HepG2 (cell line): ENCODE measurements around the gene FAP. TPM values are rescaled to one million over a fixed set of nuclear protein-coding genes. Genes with fewer than 3 reads are reported as not detected.

ENCODE experiments used
- ATAC-seq: fragments of 200-7000 bp; cut with Tn5 transposase; 3 replicates; pipeline ENCODE4 v1.9.1; 2020; ENCODE audit warnings: mild to moderate bottlenecking, moderate library complexity
- BruUV-seq: library from RNA; stranded (reverse); fragments of 400-500 nt; replicated peaks from 2 replicates; lab custom pipeline; 2021; lab: Mats Ljungman, UMichigan
- CTCF ChIA-PET: fragments of 300-600 bp; formaldehyde crosslinking; extraction: SDS; loops from one replicate; lab custom pipeline; 2021; ENCODE audit warnings: low total read pairs, inconsistent platforms, low intra/inter-chr PET ratio; lab: Yijun Ruan, JAX
- POLR2A ChIA-PET: fragments of 350-600 bp; sonication (Branson Sonifier 250); formaldehyde crosslinking; loops from one replicate; lab custom pipeline; 2020; ENCODE audit warnings: antibody characterized with exemption, inconsistent platforms; lab: Yijun Ruan, JAX
- DNase-seq: peaks from one replicate; pipeline ENCODE4 v3.0.0-alpha.2; 2015; ENCODE audit warnings: low spot score
- FAIRE-seq: peaks from 3 replicates; lab custom pipeline; 2011; peaks lifted over from hg19 to GRCh38; lab: Jason Lieb, UNC
- H2AFZ ChIP-seq: one replicate; pipeline ENCODE4 v1.6.1; 2011; ENCODE audit warnings: low read length, inconsistent platforms
- H3K27ac ChIP-seq: fragments of 300-600 bp; 3 replicates; pipeline ENCODE4 v1.8.0; 2011; ENCODE audit warnings: mixed run types, mild to moderate bottlenecking, mixed read lengths, low read length, inconsistent platforms; ENCODE audit not compliant: insufficient read depth; ENCODE audit errors: extremely low read length
- H3K27me3 ChIP-seq, 2 experiments: fragments of 200-600 bp in 1 of 2; 2 replicates in 1 of 2; 3 replicates in 1 of 2; pipeline versions ENCODE4 v1.6.0 to v1.8.0; 2011; ENCODE audit warnings: low read length in 2 of 2, mild to moderate bottlenecking in 2 of 2, moderate library complexity in 2 of 2, inconsistent platforms in 1 of 2; ENCODE audit not compliant: insufficient read depth in 2 of 2, control insufficient read depth in 1 of 2
- H3K36me3 ChIP-seq, 2 experiments: fragments of 200-600 bp in 1 of 2; replicated peaks in 1 of 2; 2 replicates in 1 of 2; 3 replicates in 1 of 2; pipeline versions ENCODE4 v1.5.1 to v1.8.0; 2011; ENCODE audit warnings: low read length in 2 of 2, inconsistent platforms in 1 of 2; ENCODE audit not compliant: insufficient read depth in 2 of 2, control insufficient read depth in 1 of 2
- H3K4me1 ChIP-seq: 2 replicates; pipeline ENCODE4 v1.5.1; 2012; ENCODE audit warnings: low read length, inconsistent platforms; ENCODE audit not compliant: insufficient read depth
- H3K4me2 ChIP-seq: 2 replicates; pipeline ENCODE4 v1.6.0; 2011; ENCODE audit warnings: low read depth, low read length, inconsistent platforms
- H3K4me3 ChIP-seq, 3 experiments: fragments of 200-600 bp in 1 of 3; sonication (generic), shearing (Covaris generic) in 1 of 3; replicated peaks in 1 of 3; 2 replicates each; pipeline ENCODE4 v1.5.1; 2011 to 2016; ENCODE audit warnings: low read length in 3 of 3, inconsistent platforms in 2 of 3, low read depth in 2 of 3, mild to moderate bottlenecking in 2 of 3, control low read depth in 1 of 3, mixed read lengths in 1 of 3; ENCODE audit not compliant: insufficient read depth in 1 of 3
- H3K79me2 ChIP-seq: one replicate; pipeline ENCODE4 v1.6.1; 2011; ENCODE audit warnings: low read length, inconsistent platforms; ENCODE audit not compliant: insufficient read depth
- H3K9ac ChIP-seq: 2 replicates; pipeline ENCODE4 v1.6.0; 2011; ENCODE audit warnings: mild to moderate bottlenecking, low read depth, low read length, inconsistent platforms; ENCODE audit not compliant: insufficient read depth
- H3K9me3 ChIP-seq: 2 replicates; pipeline ENCODE4 v1.5.1; 2012; ENCODE audit warnings: mild to moderate bottlenecking, low read length
- H4K20me1 ChIP-seq: 2 replicates; pipeline ENCODE4 v1.6.0; 2011; ENCODE audit warnings: inconsistent platforms, mild to moderate bottlenecking, low read length, moderate library complexity; ENCODE audit not compliant: insufficient read depth
- E2F5 ChIP-seq: sonication (generic); formaldehyde crosslinking; conservative IDR thresholded peaks from 2 replicates; pipeline ENCODE4 v1.4.0; 2020; ENCODE audit warnings: missing genetic modification reagents
- EED ChIP-seq: sonication (generic); formaldehyde crosslinking; IDR thresholded peaks from 2 replicates; pipeline ENCODE4 v1.5.0; 2020; ENCODE audit warnings: mild to moderate bottlenecking, missing genetic modification reagents
- KLF9 ChIP-seq: IDR thresholded peaks from 2 replicates; pipeline ENCODE4 v1.6.1; 2016; ENCODE audit warnings: low read depth
- POLR2A ChIP-seq, 2 experiments: IDR thresholded peaks; 2 replicates each; pipeline ENCODE4 v1.6.1; 2011; ENCODE audit warnings: low read depth in 2 of 2, low read length in 2 of 2, mild to moderate bottlenecking in 1 of 2, moderate library complexity in 1 of 2; ENCODE audit not compliant: insufficient read depth in 1 of 2
- SMAD9 ChIP-seq: sonication (generic); formaldehyde crosslinking; IDR thresholded peaks from 2 replicates; pipeline ENCODE4 v1.5.1; 2020; ENCODE audit warnings: mild to moderate bottlenecking, missing genetic modification reagents
- SMYD3 ChIP-seq: sonication (generic); formaldehyde crosslinking; IDR thresholded peaks from 2 replicates; pipeline ENCODE4 v1.8.1; 2023; ENCODE audit warnings: mild to moderate bottlenecking, missing genetic modification reagents
- ZMYM3 ChIP-seq: sonication (generic); formaldehyde crosslinking; IDR thresholded peaks from 2 replicates; pipeline ENCODE4 v1.5.1; 2020; ENCODE audit warnings: mild to moderate bottlenecking, missing genetic modification reagents
- ZNF205 ChIP-seq: IDR thresholded peaks from 2 replicates; pipeline ENCODE4 v1.6.1; 2018; ENCODE audit warnings: missing biosample characterization, missing genetic modification reagents
- ZNF331 ChIP-seq: sonication (generic); formaldehyde crosslinking; IDR thresholded peaks from 2 replicates; pipeline ENCODE4 v1.4.0; 2020; ENCODE audit warnings: missing genetic modification reagents
- ZNF34 ChIP-seq: sonication (generic); formaldehyde crosslinking; IDR thresholded peaks from 2 replicates; pipeline ENCODE4 v1.4.0; 2020; ENCODE audit warnings: mild to moderate bottlenecking, missing genetic modification reagents, borderline replicate concordance
- ZNF44 ChIP-seq: sonication (generic); formaldehyde crosslinking; IDR thresholded peaks from 2 replicates; pipeline ENCODE4 v1.5.1; 2020; ENCODE audit warnings: mild to moderate bottlenecking, missing genetic modification reagents
- ZNF562 ChIP-seq: sonication (generic); formaldehyde crosslinking; IDR thresholded peaks from 2 replicates; pipeline ENCODE4 v1.8.0; 2022; ENCODE audit warnings: missing genetic modification reagents, borderline replicate concordance
- ZSCAN29 ChIP-seq: sonication (generic); formaldehyde crosslinking; conservative IDR thresholded peaks from 2 replicates; pipeline ENCODE4 v1.4.0; 2020; ENCODE audit warnings: mild to moderate bottlenecking, missing genetic modification reagents
- in situ Hi-C: cut with HindIII; loops from 2 replicates; pipeline ENCODE4 v1.10.0; 2017; ENCODE audit warnings: low pct_unique_long_range_greater_than_20kb; ENCODE audit not compliant: extremely low pct_ligation_motif_present
- intact Hi-C: fragments of 100-400 bp; cut with micrococcal nuclease; formaldehyde crosslinking; loops from one replicate; pipeline ENCODE4 v1.10.0; 2022; ENCODE audit not compliant: unreplicated experiment
- polyA plus RNA-seq, 8 experiments: library from polyadenylated mRNA; depleted of rRNA in 3 of 8; stranded (reverse) in 7 of 8; unstranded in 1 of 8; fragments of >200 nt; fragmentation: Illumina TruSeq in 4 of 8; extraction: Trizol in 4 of 8; gene quantifications; 2 replicates each; pipeline versions ENCODE4 v1.2.1 to v1.2.3, GENCODE V29; 2011 to 2016; ENCODE audit warnings: low read depth in 4 of 8, missing spikeins in 1 of 8, mixed read lengths in 1 of 8; ENCODE audit not compliant: insufficient read depth in 1 of 8
- total RNA-seq, 5 experiments: library from RNA; depleted of rRNA; stranded (reverse); fragments of >200 nt; fragmentation: Illumina TruSeq; extraction: Trizol; gene quantifications; 2 replicates each; pipeline ENCODE4 v1.2.3, GENCODE V29; 2016; ENCODE audit warnings: low read depth in 1 of 5
- TF ChIP-seq, protein P1 (sequence below): sonication (generic); formaldehyde crosslinking; IDR thresholded peaks from 2 replicates; pipeline ENCODE4 v1.8.0; 2022; ENCODE audit warnings: missing genetic modification reagents, mild to moderate bottlenecking, inconsistent platforms, borderline replicate concordance

FAP gene
- total and polyA plus RNA-seq, 2 of the 13 experiments (the other 11 are each of a cell fraction or from before 2014, with no cell fraction given) = not detected

DNA sequence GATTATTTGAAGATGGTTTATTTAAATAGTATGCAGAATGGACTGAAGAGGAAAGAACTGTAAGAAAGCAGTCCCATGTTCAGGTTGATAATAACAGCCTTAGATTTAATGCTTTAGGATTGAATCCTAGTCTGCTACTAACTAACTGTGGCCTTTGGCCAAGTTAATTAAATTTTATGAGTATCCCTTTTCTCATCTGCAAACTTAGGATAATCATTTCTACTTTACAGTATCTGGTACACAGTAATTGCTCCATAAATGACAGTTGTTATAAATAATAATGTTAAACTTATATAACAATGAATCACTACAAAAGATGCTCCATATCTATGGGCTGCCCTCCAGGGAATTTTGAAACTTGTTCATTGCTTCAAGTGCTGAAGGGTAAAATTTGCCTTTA, 41.0 kb downstream of the FAP start:
- intact Hi-C loops = no loop called here
- FAIRE-seq = no peak

More for the DNA sequence above, 41.0 kb downstream of the FAP start:
- Histone ChIP-seq H3K27me3 (peaks cover 0 to 23% of the 10 kb centered on the region in 2 experiments; a peak in 3 of 5 replicates), H3K79me2 (no peaks in the 10 kb centered on the region), H3K4me2 (no peak overlapping the region), H3K27ac (no peak overlapping the region), H4K20me1 (no peaks in the 10 kb centered on the region), H3K4me1 (no peaks in the 10 kb centered on the region), H2AFZ (no peak overlapping the region), H3K4me3 (no peak overlapping the region), H3K9me3 (no peaks in the 10 kb centered on the region), H3K36me3 (no peaks in the 10 kb centered on the region), H3K9ac (no peak overlapping the region)
- in situ Hi-C loops = no loop called here
- ChIA-PET CTCF (no interaction called here), POLR2A (no interaction called here)
- no peak for TF ChIP-seq ZMYM3 (CRISPR knock-in tag)
- TF ChIP-seq EED (CRISPR knock-in tag) = no peak
- no peak for TF ChIP-seq ZSCAN29 (CRISPR knock-in tag)
- TF ChIP-seq ZNF34 (CRISPR knock-in tag) = no peak
- no peak for TF ChIP-seq SMYD3 (CRISPR knock-in tag)
- no peak for TF ChIP-seq POLR2A (IDR thresholded peaks at IDR 0.05; ENCODE audit: insufficient read depth in 1 of 2, low read depth in 2 of 2, low read length in 2 of 2)
- TF ChIP-seq E2F5 (CRISPR knock-in tag) = no peak
- TF ChIP-seq, protein P1, sequence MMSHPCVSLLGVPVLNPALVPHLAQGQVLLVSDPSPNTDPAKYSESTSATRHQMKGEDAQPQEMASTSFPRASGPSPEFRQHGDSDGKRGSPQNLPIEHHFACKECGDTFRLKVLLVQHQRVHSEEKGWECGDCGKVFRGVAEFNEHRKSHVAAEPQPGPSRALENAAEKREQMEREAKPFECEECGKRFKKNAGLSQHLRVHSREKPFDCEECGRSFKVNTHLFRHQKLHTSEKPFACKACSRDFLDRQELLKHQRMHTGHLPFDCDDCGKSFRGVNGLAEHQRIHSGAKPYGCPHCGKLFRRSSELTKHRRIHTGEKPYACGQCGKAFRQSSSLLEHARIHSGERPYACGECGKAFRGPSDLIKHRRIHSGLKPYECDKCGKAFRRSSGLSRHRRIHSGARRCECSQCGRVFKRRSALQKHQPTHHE (CRISPR knock-in tag) = no peak
- no peak for TF ChIP-seq ZNF205 (CRISPR knock-in tag)
- no peak for TF ChIP-seq SMAD9 (CRISPR knock-in tag)
- TF ChIP-seq ZNF562 (CRISPR knock-in tag) = no peak
- no peak for TF ChIP-seq ZNF44 (CRISPR knock-in tag)
- TF ChIP-seq KLF9 (CRISPR knock-in tag) = no peak
- TF ChIP-seq ZNF331 = no peak
- no TSS peak for BruUV-seq
- ATAC-seq = no peak
- DNase-seq = no peak
